ENCODE results near the gene COL26A1. TPM values are rescaled to one million over a fixed set of nuclear protein-coding genes. Genes with fewer than 3 reads are reported as not detected.

COL26A1 gene
- total RNA-seq, 2 donors from 2014 or later = 0.35 TPM; not detected in 1

GRCh38 chr7:101555269-101555920, 192.7 kb downstream of the COL26A1 start:
- Histone ChIP-seq H3K4me3 (no peak overlapping the region), H3K9ac (ENCODE audit: low read depth in 2 of 2, low read length in 2 of 2) (no peak overlapping the region), H3K9me3 (no peaks in the 10 kb centered on the region), H3K27me3 (no peaks in the 10 kb centered on the region), H3K4me1 (no peaks in the 10 kb centered on the region), H3K36me3 (no peaks in the 10 kb centered on the region), H3K27ac (no peak overlapping the region)
- no peak for TF ChIP-seq CTCF (IDR thresholded peaks at IDR 0.05)
- DNase-seq = no peak
- intact Hi-C loops (cut with DNase I) = no loop called here

GRCh38 chr7:101555921-101556275, 193.2 kb downstream of the COL26A1 start:
- DNase-seq = no peak
- H3K4me1 ChIP-seq = no peaks in the 10 kb centered on the region
- H3K27me3 ChIP-seq = no peaks in the 10 kb centered on the region
- intact Hi-C loops (cut with DNase I) = no loop called here
- no peaks in the 10 kb centered on the region for H3K9me3 ChIP-seq
- no peak overlapping the region for H3K9ac ChIP-seq (ENCODE audit: low read depth in 2 of 2, low read length in 2 of 2)
- no peaks in the 10 kb centered on the region for H3K36me3 ChIP-seq
- H3K27ac ChIP-seq = no peak overlapping the region
- no peak for TF ChIP-seq CTCF (IDR thresholded peaks at IDR 0.05)
- H3K4me3 ChIP-seq = no peak overlapping the region

GRCh38 chr7:101556453-101556968, 193.8 kb downstream of the COL26A1 start:
- Histone ChIP-seq H3K27me3 (no peaks in the 10 kb centered on the region), H3K4me3 (no peak overlapping the region), H3K4me1 (no peaks in the 10 kb centered on the region), H3K27ac (no peak overlapping the region), H3K36me3 (no peaks in the 10 kb centered on the region), H3K9me3 (no peaks in the 10 kb centered on the region), H3K9ac (ENCODE audit: low read depth in 2 of 2, low read length in 2 of 2) (no peak overlapping the region)
- no peak for DNase-seq
- TF ChIP-seq CTCF (IDR thresholded peaks at IDR 0.05) = no peak
- intact Hi-C loops (cut with DNase I) = no loop called here

- no peak for DNase-seq
- TF ChIP-seq CTCF (IDR thresholded peaks at IDR 0.05) = no peak
- no peak overlapping the region for H3K4me3 ChIP-seq
Observed at GRCh38 chr7:101557421-101557820, 194.7 kb downstream of the COL26A1 start.

GRCh38 chr7:101557978-101558741, 195.5 kb downstream of the COL26A1 start:
- H3K4me3 ChIP-seq = no peak overlapping the region
- H3K4me1 ChIP-seq = no peaks in the 10 kb centered on the region
- no peak for TF ChIP-seq CTCF (IDR thresholded peaks at IDR 0.05)
- intact Hi-C loops (cut with DNase I) = no loop called here
- DNase-seq = no peak
- H3K27ac ChIP-seq = no peak overlapping the region
- no peaks in the 10 kb centered on the region for H3K27me3 ChIP-seq
- no peaks in the 10 kb centered on the region for H3K9me3 ChIP-seq
- no peak overlapping the region for H3K9ac ChIP-seq (ENCODE audit: low read depth in 2 of 2, low read length in 2 of 2)
- no peaks in the 10 kb centered on the region for H3K36me3 ChIP-seq

More at GRCh38 chr7:101557421-101557820, 194.7 kb downstream of the COL26A1 start:
- Histone ChIP-seq H3K4me1 (no peaks in the 10 kb centered on the region), H3K27me3 (no peaks in the 10 kb centered on the region), H3K36me3 (no peaks in the 10 kb centered on the region), H3K9me3 (no peaks in the 10 kb centered on the region), H3K27ac (no peak overlapping the region), H3K9ac (ENCODE audit: low read depth in 2 of 2, low read length in 2 of 2) (no peak overlapping the region)
- intact Hi-C loops (cut with DNase I) = no loop called here
